Measurements from ENCODE around the gene KCNN3. TPM values are rescaled to one million over a fixed set of nuclear protein-coding genes. Genes with fewer than 3 reads are reported as not detected.

Gene KCNN3
- total and polyA plus RNA-seq, 4 donors = 0.47 to 4.9 (median 1.9) TPM

- WGBS, 2 donors = 73 to 77% methylated on average over 10 of the region's 10 CpGs
- no peak overlapping the region for H3K27ac ChIP-seq (ENCODE audit: low read depth in 1 of 2, low read length in 1 of 2)
- no peaks in the 10 kb centered on the region for H3K4me1 ChIP-seq (ENCODE audit: control insufficient read depth in 5 of 5, insufficient read depth in 5 of 5, low read length in 5 of 5)
- H3K4me3 ChIP-seq = no peak overlapping the region
- H3K9me3 ChIP-seq (ENCODE audit: control insufficient read depth in 4 of 4, insufficient read depth in 3 of 4, low read length in 3 of 4) = no peaks in the 10 kb centered on the region
- no peak overlapping the region for H3K9ac ChIP-seq (ENCODE audit: insufficient read depth in 1 of 2, low read length in 2 of 2)
- TF ChIP-seq CTCF (IDR thresholded peaks at IDR 0.05; ENCODE audit: control extremely low read depth, extremely low read depth) = no peak
- DNase-seq (no peak), ATAC-seq (ENCODE audit: insufficient read depth, low FRiP score) (no peak)
- H3K27me3 ChIP-seq (ENCODE audit: control insufficient read depth in 3 of 3, insufficient read depth in 3 of 3, low read length in 2 of 3) = no peaks in the 10 kb centered on the region
- H3K36me3 ChIP-seq (ENCODE audit: control insufficient read depth in 4 of 4, insufficient read depth in 4 of 4, low read length in 4 of 4) = no peaks in the 10 kb centered on the region
Observed at GRCh38 chr1:154896771-154897286, 26.7 kb upstream of the KCNN3 start.

GRCh38 chr1:154895798-154896197 is 25.7 kb upstream of the KCNN3 start:
- Histone ChIP-seq H3K9me3 (ENCODE audit: control insufficient read depth in 4 of 4, insufficient read depth in 3 of 4, low read length in 3 of 4) (no peaks in the 10 kb centered on the region), H3K4me1 (ENCODE audit: control insufficient read depth in 5 of 5, insufficient read depth in 5 of 5, low read length in 5 of 5) (no peaks in the 10 kb centered on the region), H3K4me3 (no peak overlapping the region), H3K27me3 (ENCODE audit: control insufficient read depth in 3 of 3, insufficient read depth in 3 of 3, low read length in 2 of 3) (no peaks in the 10 kb centered on the region), H3K27ac (ENCODE audit: low read depth in 1 of 2, low read length in 1 of 2) (no peak overlapping the region), H3K36me3 (ENCODE audit: control insufficient read depth in 4 of 4, insufficient read depth in 4 of 4, low read length in 4 of 4) (no peaks in the 10 kb centered on the region), H3K9ac (ENCODE audit: insufficient read depth in 1 of 2, low read length in 2 of 2) (no peak overlapping the region)
- TF ChIP-seq CTCF (IDR thresholded peaks at IDR 0.05; ENCODE audit: control extremely low read depth, extremely low read depth) = no peak
- no peak for ATAC-seq (ENCODE audit: insufficient read depth, low FRiP score)
- WGBS, 2 donors = 72 to 84% methylated on average over 7 of the region's 7 CpGs
- DNase-seq = peak in 1 of 3 donors; percentile 17

GRCh38 chr1:154891452-154891851 is 21.4 kb upstream of the KCNN3 start:
- DNase-seq = no peak
- TF ChIP-seq CTCF (IDR thresholded peaks at IDR 0.05; ENCODE audit: control extremely low read depth, extremely low read depth) = no peak
- no peaks in the 10 kb centered on the region for H3K9me3 ChIP-seq (ENCODE audit: control insufficient read depth in 4 of 4, insufficient read depth in 3 of 4, low read length in 3 of 4)
- H3K27me3 ChIP-seq (ENCODE audit: control insufficient read depth in 3 of 3, insufficient read depth in 3 of 3, low read length in 2 of 3) = no peaks in the 10 kb centered on the region
- no peak overlapping the region for H3K27ac ChIP-seq (ENCODE audit: low read depth in 1 of 2, low read length in 1 of 2)
- no peak for ATAC-seq (ENCODE audit: insufficient read depth, low FRiP score)
- no peaks in the 10 kb centered on the region for H3K36me3 ChIP-seq (ENCODE audit: control insufficient read depth in 4 of 4, insufficient read depth in 4 of 4, low read length in 4 of 4)
- no peak overlapping the region for H3K9ac ChIP-seq (ENCODE audit: insufficient read depth in 1 of 2, low read length in 2 of 2)
- H3K4me1 ChIP-seq (ENCODE audit: control insufficient read depth in 5 of 5, insufficient read depth in 5 of 5, low read length in 5 of 5) = peaks cover 0 to 6% (median 0%) of the 10 kb centered on the region in 5 donors
- WGBS, 2 donors = 38 to 42% methylated on average over 1 of the region's 1 CpG
- H3K4me3 ChIP-seq = no peak overlapping the region

- no peaks in the 10 kb centered on the region for H3K27me3 ChIP-seq (ENCODE audit: control insufficient read depth in 3 of 3, insufficient read depth in 3 of 3, low read length in 2 of 3)
- H3K27ac ChIP-seq (ENCODE audit: low read depth in 1 of 2, low read length in 1 of 2) = no peak overlapping the region
- H3K4me3 ChIP-seq = no peak overlapping the region
- peaks cover 0 to 27% (median 7%) of the 10 kb centered on the region in 5 donors for H3K4me1 ChIP-seq (ENCODE audit: control insufficient read depth in 5 of 5, insufficient read depth in 5 of 5, low read length in 5 of 5)
- no peaks in the 10 kb centered on the region for H3K9me3 ChIP-seq (ENCODE audit: control insufficient read depth in 4 of 4, insufficient read depth in 3 of 4, low read length in 3 of 4)
- H3K9ac ChIP-seq (ENCODE audit: insufficient read depth in 1 of 2, low read length in 2 of 2) = no peak overlapping the region
- ATAC-seq (ENCODE audit: insufficient read depth, low FRiP score) = no peak
- DNase-seq = no peak
- no peak for TF ChIP-seq CTCF (IDR thresholded peaks at IDR 0.05; ENCODE audit: control extremely low read depth, extremely low read depth)
- WGBS, 2 donors = 64 to 86% methylated on average over 7 of the region's 7 CpGs
- H3K36me3 ChIP-seq (ENCODE audit: control insufficient read depth in 4 of 4, insufficient read depth in 4 of 4, low read length in 4 of 4) = no peaks in the 10 kb centered on the region
Observed at GRCh38 chr1:154888757-154889156, 18.7 kb upstream of the KCNN3 start.

Data from lung (tissue), 12 donors.